Progenitor cell of endocrine pancreas (in vitro differentiated cells): Measurements from ENCODE around the gene MVK. TPM values are rescaled to one million over a fixed set of nuclear protein-coding genes. Genes with fewer than 3 reads are reported as not detected.

Experiments
- DNase-seq: peaks from one replicate; pipeline ENCODE4 v3.0.0; 2021; ENCODE audit warnings: low spot score; ENCODE audit not compliant: unreplicated experiment
- H3K27ac Mint-ChIP-seq: 2 replicates; pipeline ENCODE4 v1.8.0; 2021; ENCODE audit warnings: mild to moderate bottlenecking, moderate library complexity, mixed read lengths
- H3K27me3 Mint-ChIP-seq: 2 replicates; pipeline ENCODE4 v1.8.0; 2021; ENCODE audit warnings: mixed read lengths
- H3K36me3 Mint-ChIP-seq: 2 replicates; pipeline ENCODE4 v1.8.0; 2022; ENCODE audit warnings: mixed read lengths; ENCODE audit not compliant: insufficient read depth
- H3K4me1 Mint-ChIP-seq: 2 replicates; pipeline ENCODE4 v1.8.0; 2021; ENCODE audit warnings: low read depth, mixed read lengths
- H3K4me3 Mint-ChIP-seq: 2 replicates; pipeline ENCODE4 v1.8.0; 2021; ENCODE audit warnings: low read depth, mild to moderate bottlenecking, moderate library complexity, mixed read lengths
- H3K9me3 Mint-ChIP-seq: 2 replicates; pipeline ENCODE4 v1.8.0; 2021; ENCODE audit warnings: low read depth, mixed read lengths
- CTCF ChIP-seq: fragments of 200-600 bp; sonication (generic); IDR thresholded peaks from one replicate; pipeline ENCODE4 v1.5.0; 2021; ENCODE audit warnings: antibody characterized with exemption, mild to moderate bottlenecking; ENCODE audit not compliant: unreplicated experiment
- total RNA-seq: library from RNA; stranded (reverse); gene quantifications from 2 replicates; pipeline ENCODE4 v1.2.1, GENCODE V29; 2021

Gene MVK
- total RNA-seq, 1 donor from 2014 or later = 33.3 TPM

DNA sequence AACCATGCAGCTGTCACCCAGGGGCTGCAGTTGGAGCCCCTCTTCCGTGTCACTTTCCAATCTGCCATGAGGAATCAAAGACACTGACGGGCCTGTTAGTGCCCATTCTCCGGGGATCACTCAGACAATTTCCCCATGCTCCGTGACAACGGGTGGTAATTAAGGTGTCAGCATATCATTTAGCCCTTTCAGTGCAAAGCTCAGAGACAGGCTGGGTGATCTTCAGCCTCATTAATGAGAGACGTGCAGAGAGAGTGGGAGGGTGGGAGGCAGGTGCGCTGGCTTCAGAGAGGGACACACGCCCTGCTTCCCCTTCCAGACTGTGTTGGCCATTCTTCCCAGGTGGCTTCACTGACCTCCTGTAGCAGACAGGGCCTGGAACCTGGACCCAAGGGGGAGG lies 58.7 kb downstream of the MVK start:
- no peak for TF ChIP-seq CTCF
- Mint-ChIP-seq H3K4me3 (no peak overlapping the region), H3K9me3 (no peaks in the 10 kb centered on the region), H3K36me3 (no peaks in the 10 kb centered on the region), H3K27me3 (peaks cover 32% of the 10 kb centered on the region), H3K27ac (no peak overlapping the region), H3K4me1 (peaks cover 1% of the 10 kb centered on the region)
- DNase-seq = no peak

GRCh38 chr12:109635717-109636116 lies 62.1 kb downstream of the MVK start:
- no peak overlapping the region for H3K4me3 Mint-ChIP-seq
- no peaks in the 10 kb centered on the region for H3K9me3 Mint-ChIP-seq
- no peak for DNase-seq
- H3K4me1 Mint-ChIP-seq = peaks cover 1% of the 10 kb centered on the region
- no peaks in the 10 kb centered on the region for H3K36me3 Mint-ChIP-seq
- no peak overlapping the region for H3K27ac Mint-ChIP-seq
- H3K27me3 Mint-ChIP-seq = peaks cover 9% of the 10 kb centered on the region
- no peak for TF ChIP-seq CTCF

DNA sequence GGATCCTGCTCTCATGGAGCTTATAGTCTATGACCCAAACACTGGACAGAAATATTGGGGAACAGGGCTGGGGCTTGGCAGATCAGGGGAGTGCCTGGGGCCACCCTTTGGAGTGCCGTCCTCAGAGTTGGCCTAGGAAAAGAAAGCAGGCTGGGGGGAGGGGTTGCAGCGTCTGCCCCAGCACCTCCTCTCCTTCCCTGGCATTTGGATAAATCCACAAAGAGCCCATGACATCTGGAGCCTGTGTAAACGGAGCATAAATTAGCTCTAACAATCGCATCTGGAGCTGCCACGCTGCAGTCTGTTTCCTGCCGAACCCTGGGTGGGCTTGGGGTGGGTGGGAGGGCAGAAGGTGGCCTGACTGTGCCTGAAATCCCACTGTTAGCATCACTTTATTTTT lies 63.8 kb downstream of the MVK start:
- Mint-ChIP-seq H3K9me3 (no peaks in the 10 kb centered on the region), H3K36me3 (no peaks in the 10 kb centered on the region), H3K4me3 (no peak overlapping the region), H3K27ac (no peak overlapping the region), H3K27me3 (peaks cover 5% of the 10 kb centered on the region), H3K4me1 (no peaks in the 10 kb centered on the region)
- TF ChIP-seq CTCF = no peak
- DNase-seq = no peak

- Mint-ChIP-seq H3K36me3 (no peaks in the 10 kb centered on the region), H3K27ac (no peak overlapping the region), H3K4me3 (no peak overlapping the region), H3K27me3 (peaks cover 3% of the 10 kb centered on the region), H3K4me1 (no peaks in the 10 kb centered on the region), H3K9me3 (no peaks in the 10 kb centered on the region)
- TF ChIP-seq CTCF = no peak
- no peak for DNase-seq
Measured at GRCh38 chr12:109637996-109638395, 64.4 kb downstream of the MVK start.

DNA sequence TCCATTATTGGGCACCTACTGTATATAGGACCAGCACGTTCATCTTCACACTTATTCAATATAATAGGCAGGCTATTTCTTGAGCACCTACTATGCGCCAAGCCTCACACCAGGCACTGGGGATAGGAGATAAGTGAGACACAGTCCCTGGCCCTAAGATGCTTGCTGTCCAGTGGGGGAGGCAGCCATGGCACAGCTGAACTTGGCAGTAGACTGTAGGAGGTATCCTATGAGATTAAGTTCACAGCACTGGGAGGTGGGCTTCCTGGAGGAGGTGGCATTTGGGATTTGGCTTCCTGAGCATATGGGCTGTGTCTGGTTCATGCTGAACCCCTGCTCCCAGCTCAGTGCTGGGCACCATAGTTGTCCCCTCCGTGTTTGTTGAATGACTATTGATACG lies 65.1 kb downstream of the MVK start:
- Mint-ChIP-seq H3K36me3 (no peaks in the 10 kb centered on the region), H3K4me3 (no peak overlapping the region), H3K27ac (no peak overlapping the region), H3K4me1 (no peaks in the 10 kb centered on the region), H3K9me3 (no peaks in the 10 kb centered on the region), H3K27me3 (peaks cover 3% of the 10 kb centered on the region)
- no peak for TF ChIP-seq CTCF
- DNase-seq = no peak
